Common myeloid progenitor, CD34-positive (primary cell): ENCODE data around the gene CRIM1.

Experiments used
- CTCF ChIA-PET: fragments of 350-600 bp; sonication (Branson Sonifier 250); formaldehyde crosslinking; loops from one replicate; lab custom pipeline; 2021; ENCODE audit warnings: antibody characterized with exemption; lab: Charles Lee
- POLR2A ChIA-PET: fragments of 350-600 bp; sonication (Branson Sonifier 250); formaldehyde crosslinking; loops from one replicate; lab custom pipeline; 2021; ENCODE audit warnings: antibody characterized with exemption; lab: Charles Lee
- DNase-seq, 3 donors: peaks; one replicate each; pipeline versions ENCODE4 v3.0.0 to v3.0.0-alpha.2; 2013
- H3K27ac ChIP-seq, 2 experiments: 1 replicate in 1 of 2; 2 replicates in 1 of 2; pipeline ENCODE4 v1.7.0; 2013; ENCODE audit warnings: inconsistent platforms in 2 of 2, low read length in 2 of 2, mild to moderate bottlenecking in 2 of 2, low read depth in 1 of 2, moderate library complexity in 1 of 2; ENCODE audit not compliant: severe bottlenecking in 2 of 2, insufficient read depth in 1 of 2, poor library complexity in 1 of 2
- H3K27me3 ChIP-seq, 5 experiments: replicated peaks in 2 of 5; 1 replicate in 3 of 5; 2 replicates in 2 of 5; pipeline versions ENCODE4 v1.6.1 to v1.7.0; 2013; ENCODE audit warnings: low read length in 4 of 5, mild to moderate bottlenecking in 2 of 5, moderate library complexity in 2 of 5, inconsistent platforms in 1 of 5; ENCODE audit not compliant: insufficient read depth in 5 of 5, control insufficient read depth in 4 of 5
- H3K36me3 ChIP-seq, 4 experiments: 1 replicate in 2 of 4; 2 replicates in 2 of 4; pipeline versions ENCODE4 v1.6.1 to v1.7.0; 2013; ENCODE audit warnings: low read length in 3 of 4, control low read depth in 1 of 4, mild to moderate bottlenecking in 1 of 4; ENCODE audit not compliant: control insufficient read depth in 4 of 4, insufficient read depth in 4 of 4
- H3K4me1 ChIP-seq, 4 experiments: 1 replicate in 3 of 4; 2 replicates in 1 of 4; pipeline versions ENCODE4 v1.6.1 to v1.7.1; 2013; ENCODE audit warnings: low read length in 3 of 4, mild to moderate bottlenecking in 3 of 4, control low read depth in 1 of 4, inconsistent platforms in 1 of 4, moderate library complexity in 1 of 4; ENCODE audit not compliant: control insufficient read depth in 4 of 4, insufficient read depth in 4 of 4; ENCODE audit errors: control extremely low read depth in 1 of 4
- H3K4me3 ChIP-seq, 7 experiments: 1 replicate in 4 of 7; 2 replicates in 3 of 7; pipeline versions ENCODE4 v1.5.1 to v1.7.0; 2013; ENCODE audit warnings: mild to moderate bottlenecking in 7 of 7, low read length in 6 of 7, moderate library complexity in 6 of 7, inconsistent platforms in 2 of 7, low read depth in 2 of 7, control low read depth in 1 of 7; ENCODE audit not compliant: insufficient read depth in 4 of 7, control insufficient read depth in 1 of 7; ENCODE audit errors: extremely low read depth in 1 of 7
- H3K9me3 ChIP-seq, 5 experiments: 1 replicate in 4 of 5; 2 replicates in 1 of 5; pipeline versions ENCODE4 v1.6.1 to v1.7.1; 2013; ENCODE audit warnings: low read length in 4 of 5, mild to moderate bottlenecking in 2 of 5, inconsistent platforms in 1 of 5, low read depth in 1 of 5, moderate library complexity in 1 of 5; ENCODE audit not compliant: control insufficient read depth in 4 of 5, insufficient read depth in 2 of 5; ENCODE audit errors: control extremely low read depth in 1 of 5
- WGBS: methylation state at CpG from one replicate; pipeline ENCODE4 v1.1.5; 2013; ENCODE audit not compliant: insufficient coverage; 5-methylcytosine and 5-hydroxymethylcytosine counted together

CRIM1 gene

GRCh38 chr2:36476411-36476810 is 120.8 kb downstream of the CRIM1 start:
- DNase-seq: no peak
- Histone ChIP-seq H3K27ac (no peak overlapping the region), H3K27me3 (no peaks in the 10 kb centered on the region), H3K4me3 (no peak overlapping the region), H3K4me1 (peaks cover 5 to 23% (median 15%) of the 10 kb centered on the region in 4 experiments), H3K9me3 (peaks cover 0 to 46% (median 7%) of the 10 kb centered on the region in 5 experiments), H3K36me3 (peaks cover 4 to 32% (median 12%) of the 10 kb centered on the region in 4 experiments)
- POLR2A ChIA-PET: no interaction called here
- CTCF ChIA-PET: interaction anchor here (2.1 kb wide), 1 partner anchor 15 kb away, joined by 6 read pairs; no protein-coding TSS in a partner anchor

GRCh38 chr2:36477315-36477714 is 121.7 kb downstream of the CRIM1 start:
- POLR2A ChIA-PET: no interaction called here
- H3K9me3 ChIP-seq: peaks cover 0 to 45% (median 7%) of the 10 kb centered on the region in 5 experiments
- peaks cover 4 to 35% (median 17%) of the 10 kb centered on the region in 4 experiments for H3K36me3 ChIP-seq
- no peaks in the 10 kb centered on the region for H3K27me3 ChIP-seq
- DNase-seq: peak in 2 of 3 donors; percentile 44 to 62
- H3K4me3 ChIP-seq: peak overlapping the region in 1 of 7 experiments; percentile 25
- CTCF ChIA-PET: no interaction called here
- 33% methylated on average over 2 of the region's 4 CpGs for WGBS
- H3K4me1 ChIP-seq: peaks cover 5 to 23% (median 15%) of the 10 kb centered on the region in 4 experiments
- peak overlapping the region in 1 of 2 experiments; percentile 36 for H3K27ac ChIP-seq

- H3K4me3 ChIP-seq: no peak overlapping the region
- H3K36me3 ChIP-seq: peaks cover 4 to 35% (median 17%) of the 10 kb centered on the region in 4 experiments
- DNase-seq: peak; percentile 38 to 90 (median 81)
- POLR2A ChIA-PET: no interaction called here
- H3K27ac ChIP-seq: peak overlapping the region; percentile 4 to 36
- peaks cover 5 to 23% (median 15%) of the 10 kb centered on the region in 4 experiments for H3K4me1 ChIP-seq
- no peaks in the 10 kb centered on the region for H3K27me3 ChIP-seq
- peaks cover 0 to 43% (median 7%) of the 10 kb centered on the region in 5 experiments for H3K9me3 ChIP-seq
- WGBS: 0% methylated on average over 1 of the region's 2 CpGs
- CTCF ChIA-PET: no interaction called here
These were observed 122.2 kb downstream of the CRIM1 start for GRCh38 chr2:36477746-36478145.

- peaks cover 4 to 29% (median 17%) of the 10 kb centered on the region in 4 experiments for H3K36me3 ChIP-seq
These were observed 122.8 kb downstream of the CRIM1 start for GRCh38 chr2:36478332-36478738.

GRCh38 chr2:36478999-36479398 is 123.4 kb downstream of the CRIM1 start:
- peaks cover 5 to 23% (median 15%) of the 10 kb centered on the region in 4 experiments for H3K4me1 ChIP-seq
- peaks cover 4 to 28% (median 17%) of the 10 kb centered on the region in 4 experiments for H3K36me3 ChIP-seq
- H3K27me3 ChIP-seq: no peaks in the 10 kb centered on the region
- POLR2A ChIA-PET: no interaction called here
- no peak overlapping the region for H3K4me3 ChIP-seq
- peak in 2 of 3 donors; percentile 67 to 79 for DNase-seq
- H3K9me3 ChIP-seq: peaks cover 0 to 34% (median 7%) of the 10 kb centered on the region in 5 experiments
- WGBS: 100% methylated on average over 1 of the region's 4 CpGs
- CTCF ChIA-PET: interaction anchor here (0.9 kb wide), 1 partner anchor 18 kb away, joined by 3 read pairs; no protein-coding TSS in a partner anchor
- H3K27ac ChIP-seq: no peak overlapping the region

More at GRCh38 chr2:36478332-36478738, 122.8 kb downstream of the CRIM1 start:
- Histone ChIP-seq H3K9me3 (peaks cover 0 to 39% (median 7%) of the 10 kb centered on the region in 5 experiments), H3K4me3 (no peak overlapping the region), H3K4me1 (peaks cover 5 to 23% (median 15%) of the 10 kb centered on the region in 4 experiments), H3K27me3 (no peaks in the 10 kb centered on the region), H3K27ac (peak overlapping the region; percentile 4 to 36)
- WGBS: 27% methylated on average over 4 of the region's 4 CpGs
- ChIA-PET POLR2A (no interaction called here), CTCF (no interaction called here)
- peak; percentile 45 to 80 (median 51) for DNase-seq

GRCh38 chr2:36479406-36479805 is 123.8 kb downstream of the CRIM1 start:
- Histone ChIP-seq H3K27ac (no peak overlapping the region), H3K9me3 (peaks cover 0 to 30% (median 7%) of the 10 kb centered on the region in 5 experiments), H3K4me3 (no peak overlapping the region), H3K27me3 (no peaks in the 10 kb centered on the region), H3K4me1 (peaks cover 5 to 23% (median 15%) of the 10 kb centered on the region in 4 experiments), H3K36me3 (peaks cover 4 to 27% (median 17%) of the 10 kb centered on the region in 4 experiments)
- WGBS: 98% methylated on average over 13 of the region's 16 CpGs
- DNase-seq: no peak
- CTCF ChIA-PET: interaction anchor here (0.6 to 0.9 kb wide), 2 partner anchors 19 to 137 kb away, joined by 3 to 4 read pairs; no protein-coding TSS in a partner anchor
- POLR2A ChIA-PET: no interaction called here

GRCh38 chr2:36480028-36480427 is 124.5 kb downstream of the CRIM1 start:
- WGBS: 95% methylated on average over 3 of the region's 5 CpGs
- H3K36me3 ChIP-seq: peaks cover 4 to 26% (median 18%) of the 10 kb centered on the region in 4 experiments

More at GRCh38 chr2:36480028-36480427, 124.5 kb downstream of the CRIM1 start:
- DNase-seq: no peak
- ChIA-PET CTCF (interaction anchor here (0.6 to 1.1 kb wide), 3 partner anchors 14 to 137 kb away, joined by 3 to 4 read pairs (median 4); no protein-coding TSS in a partner anchor), POLR2A (interaction anchor here (0.5 kb wide), 1 partner anchor 148 kb away, joined by 3 read pairs; no protein-coding TSS in a partner anchor)
- no peaks in the 10 kb centered on the region for H3K27me3 ChIP-seq
- H3K27ac ChIP-seq: no peak overlapping the region
- H3K4me1 ChIP-seq: peaks cover 5 to 23% (median 15%) of the 10 kb centered on the region in 4 experiments
- H3K4me3 ChIP-seq: no peak overlapping the region
- peaks cover 0 to 29% (median 4%) of the 10 kb centered on the region in 5 experiments for H3K9me3 ChIP-seq
